ENCODE measurements around the gene BCL2A1.
"Not testable (repeated sequence)": the region's sequence is repeated elsewhere in the genome, so short reads cannot be mapped to it uniquely, and the experiment has no call there.

Gene BCL2A1

GRCh38 chr15:79970624-79971434, at the start of gene BCL2A1:
BCL2A1 (minus strand) TSS chr15:79971196; CDS start chr15:79971119, 77 bp downstream.
- no peak for TF ChIP-seq ZFX (IDR thresholded peaks at IDR 0.05; ENCODE audit: borderline replicate concordance)
- no peak for TF ChIP-seq CTCF (IDR thresholded peaks at IDR 0.05)
- no peak within 1 kb of the TSS for H3K27ac ChIP-seq

- no peak for TF ChIP-seq CTCF (IDR thresholded peaks at IDR 0.05)
- no peak for TF ChIP-seq ZFX (IDR thresholded peaks at IDR 0.05; ENCODE audit: borderline replicate concordance)
- no peak overlapping the region for H3K27ac ChIP-seq
These were observed 49.7 kb upstream of the BCL2A1 start for GRCh38 chr15:80020731-80021130.

GRCh38 chr15:80020149-80020548, 49.2 kb upstream of the BCL2A1 start:
- not testable (repeated sequence) for H3K27ac ChIP-seq

- no peak overlapping the region for H3K27ac ChIP-seq
- TF ChIP-seq CTCF (IDR thresholded peaks at IDR 0.05) = no peak
- TF ChIP-seq ZFX (IDR thresholded peaks at IDR 0.05; ENCODE audit: borderline replicate concordance) = no peak
These were observed 48.3 kb upstream of the BCL2A1 start for GRCh38 chr15:80019168-80019745.

GRCh38 chr15:80017139-80017538, 46.1 kb upstream of the BCL2A1 start:
- not testable (repeated sequence) for H3K27ac ChIP-seq

- H3K27ac ChIP-seq = not testable (repeated sequence)
These were observed 45.5 kb upstream of the BCL2A1 start for GRCh38 chr15:80016506-80016905.

GRCh38 chr15:80015156-80015555, 44.2 kb upstream of the BCL2A1 start:
- no peak overlapping the region for H3K27ac ChIP-seq
- no peak for TF ChIP-seq CTCF (IDR thresholded peaks at IDR 0.05)
- no peak for TF ChIP-seq ZFX (IDR thresholded peaks at IDR 0.05; ENCODE audit: borderline replicate concordance)

GRCh38 chr15:80014186-80014585, 43.2 kb upstream of the BCL2A1 start:
- H3K27ac ChIP-seq = not testable (repeated sequence)

GRCh38 chr15:80012060-80012726, 41.2 kb upstream of the BCL2A1 start:
- TF ChIP-seq ZFX (IDR thresholded peaks at IDR 0.05; ENCODE audit: borderline replicate concordance) (no peak), CTCF (IDR thresholded peaks at IDR 0.05) (no peak)
- H3K27ac ChIP-seq = no peak overlapping the region

Measured in 22Rv1 (cell line).